MG63 (cell line): ENCODE results near the gene ELK1. TPM values are rescaled to one million over a fixed set of nuclear protein-coding genes. Genes with fewer than 3 reads are reported as not detected.
"Not testable (repeated sequence)": the region's sequence is repeated elsewhere in the genome, so short reads cannot be mapped to it uniquely, and the experiment has no call there.

Source experiments
- DNase-seq: peaks from one replicate; pipeline ENCODE4 v3.0.0-alpha.2; 2020
- H3K27me3 ChIP-seq: fragments of 250-450 bp; sonication (Bioruptor Pico); 2 replicates; pipeline ENCODE4 v1.5.1; 2020; ENCODE audit warnings: mild to moderate bottlenecking, moderate library complexity
- H3K36me3 ChIP-seq: fragments of 250-450 bp; sonication (Bioruptor Pico); 2 replicates; pipeline ENCODE4 v1.5.1; 2020; ENCODE audit warnings: mild to moderate bottlenecking, moderate library complexity
- H3K4me3 ChIP-seq: fragments of 250-450 bp; sonication (Bioruptor Pico); 2 replicates; pipeline ENCODE4 v1.5.1; 2020; ENCODE audit warnings: mild to moderate bottlenecking, moderate library complexity
- H3K9me3 ChIP-seq: fragments of 250-450 bp; sonication (Bioruptor Pico); 2 replicates; pipeline ENCODE4 v1.5.1; 2020; ENCODE audit warnings: mild to moderate bottlenecking, moderate library complexity
- total RNA-seq: library from RNA; depleted of rRNA; stranded (reverse); fragments of >200 nt; shearing (Covaris generic); gene quantifications from 2 replicates; pipeline ENCODE4 v1.2.3, GENCODE V29; 2014; ENCODE audit warnings: low replicate concordance

The ELK1 gene
- total RNA-seq, 1 experiment from 2014 or later: 39.4 TPM

- no peak overlapping the region for H3K4me3 ChIP-seq
- DNase-seq: no peak
- H3K27me3 ChIP-seq: no peaks in the 10 kb centered on the region
- no peaks in the 10 kb centered on the region for H3K36me3 ChIP-seq
- no peaks in the 10 kb centered on the region for H3K9me3 ChIP-seq
These were observed 21.4 kb downstream of the ELK1 start for GRCh38 chrX:47628982-47629381.

DNA sequence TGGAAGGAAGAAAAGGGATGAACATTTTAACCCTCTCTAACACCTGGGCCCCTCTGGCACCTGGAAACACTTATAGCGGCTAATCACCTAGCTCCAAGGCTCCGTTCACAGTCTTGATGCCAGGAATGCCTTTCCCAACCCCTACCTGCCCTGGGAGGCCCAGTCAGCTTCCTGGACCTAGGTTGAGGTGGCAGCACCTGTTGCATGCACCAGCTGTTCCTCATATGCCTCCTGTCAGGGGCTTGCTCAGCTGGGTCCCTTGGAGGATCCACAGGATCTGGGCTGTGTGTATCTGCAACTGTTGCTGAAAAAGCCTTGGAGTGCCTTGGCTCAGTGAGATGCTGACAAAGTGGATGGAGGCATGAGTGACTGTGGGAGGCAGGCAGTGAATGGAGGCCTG lies 25.0 kb downstream of the ELK1 start:
- no peak for DNase-seq
- H3K27me3 ChIP-seq: no peaks in the 10 kb centered on the region
- H3K9me3 ChIP-seq: no peaks in the 10 kb centered on the region
- no peaks in the 10 kb centered on the region for H3K36me3 ChIP-seq
- H3K4me3 ChIP-seq: no peak overlapping the region

GRCh38 chrX:47623540-47624027 lies 26.8 kb downstream of the ELK1 start:
- no peaks in the 10 kb centered on the region for H3K36me3 ChIP-seq
- H3K27me3 ChIP-seq: no peaks in the 10 kb centered on the region
- no peak overlapping the region for H3K4me3 ChIP-seq
- DNase-seq: peak; percentile 40
- no peaks in the 10 kb centered on the region for H3K9me3 ChIP-seq

GRCh38 chrX:47621851-47622250 lies 28.5 kb downstream of the ELK1 start:
- H3K9me3 ChIP-seq: no peaks in the 10 kb centered on the region
- H3K27me3 ChIP-seq: no peaks in the 10 kb centered on the region
- H3K4me3 ChIP-seq: no peak overlapping the region
- no peak for DNase-seq
- no peaks in the 10 kb centered on the region for H3K36me3 ChIP-seq

GRCh38 chrX:47620303-47620685 lies 30.1 kb downstream of the ELK1 start:
- Histone ChIP-seq H3K36me3 (no peaks in the 10 kb centered on the region), H3K27me3 (no peaks in the 10 kb centered on the region), H3K4me3 (no peak overlapping the region), H3K9me3 (no peaks in the 10 kb centered on the region)
- DNase-seq: no peak

GRCh38 chrX:47619486-47620302 lies 30.7 kb downstream of the ELK1 start, which contains the start of gene SYN1:
TSS of gene SYN1 (minus strand) at chrX:47619857. CDS start at chrX:47619728, 129 bp downstream.
- peak; percentile 72 for DNase-seq
- Histone ChIP-seq H3K27me3 (no peaks in the 10 kb centered on the region), H3K4me3 (peak within 1 kb of the TSS; percentile 18; the same call in 1 of the 2 replicates), H3K9me3 (no peaks in the 10 kb centered on the region), H3K36me3 (no peaks in the 10 kb centered on the region)

DNA sequence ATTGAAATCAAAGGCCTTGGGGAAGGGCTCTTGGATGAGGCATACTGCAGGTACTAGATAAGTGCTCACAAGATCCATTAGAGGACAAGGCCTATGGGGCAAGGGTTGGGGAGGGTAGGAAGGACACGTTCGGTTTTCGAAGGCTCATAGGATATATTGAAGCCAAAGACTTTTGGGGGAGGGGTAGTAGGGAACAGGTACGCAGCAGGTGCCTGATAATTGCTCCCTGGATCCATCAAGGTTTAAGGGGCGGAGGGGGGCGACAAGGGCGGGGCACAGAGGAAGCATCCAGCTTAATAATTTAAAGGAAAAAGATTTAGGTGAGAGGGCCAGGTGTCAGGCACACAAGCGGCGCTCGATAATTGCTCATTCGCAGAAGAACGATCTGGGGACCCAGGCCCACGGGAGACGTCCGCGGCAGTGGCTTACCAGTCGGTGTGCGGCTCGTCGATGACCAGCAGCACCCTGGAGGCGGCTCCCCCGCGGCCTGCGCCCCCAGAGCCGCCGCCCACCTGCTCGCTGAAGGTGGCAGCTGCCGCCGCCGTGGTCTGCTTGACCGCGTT lies 31.4 kb downstream of the ELK1 start:
- H3K4me3 ChIP-seq: no peak overlapping the region
- H3K36me3 ChIP-seq: no peaks in the 10 kb centered on the region
- H3K9me3 ChIP-seq: no peaks in the 10 kb centered on the region
- DNase-seq: no peak
- no peaks in the 10 kb centered on the region for H3K27me3 ChIP-seq

GRCh38 chrX:47614618-47615017 lies 35.7 kb downstream of the ELK1 start:
- H3K27me3 ChIP-seq: no peaks in the 10 kb centered on the region
- no peak overlapping the region for H3K4me3 ChIP-seq
- DNase-seq: no peak
- H3K36me3 ChIP-seq: no peaks in the 10 kb centered on the region
- H3K9me3 ChIP-seq: no peaks in the 10 kb centered on the region

DNA sequence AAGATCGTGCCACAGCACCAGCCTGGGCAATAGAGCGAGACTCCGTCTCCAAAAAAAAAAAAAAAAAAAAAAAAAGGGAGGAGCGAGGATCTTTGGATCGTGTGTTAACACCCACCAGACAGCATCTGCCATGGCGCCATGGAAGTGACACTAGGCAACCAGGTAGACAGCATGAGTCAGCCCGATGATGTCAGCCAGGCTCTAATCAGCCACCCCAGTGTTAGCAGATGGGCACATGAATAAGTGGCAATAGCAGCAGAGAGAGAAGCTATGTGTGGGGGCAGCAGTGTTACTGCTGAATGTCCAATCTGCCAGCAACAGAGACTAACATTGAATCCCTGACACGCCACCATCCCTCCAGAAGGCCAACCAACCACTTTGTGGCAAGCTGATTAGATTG lies 37.3 kb downstream of the ELK1 start:
- no peaks in the 10 kb centered on the region for H3K27me3 ChIP-seq
- no peak overlapping the region for H3K4me3 ChIP-seq
- H3K9me3 ChIP-seq: no peaks in the 10 kb centered on the region
- no peaks in the 10 kb centered on the region for H3K36me3 ChIP-seq
- no peak for DNase-seq

DNA sequence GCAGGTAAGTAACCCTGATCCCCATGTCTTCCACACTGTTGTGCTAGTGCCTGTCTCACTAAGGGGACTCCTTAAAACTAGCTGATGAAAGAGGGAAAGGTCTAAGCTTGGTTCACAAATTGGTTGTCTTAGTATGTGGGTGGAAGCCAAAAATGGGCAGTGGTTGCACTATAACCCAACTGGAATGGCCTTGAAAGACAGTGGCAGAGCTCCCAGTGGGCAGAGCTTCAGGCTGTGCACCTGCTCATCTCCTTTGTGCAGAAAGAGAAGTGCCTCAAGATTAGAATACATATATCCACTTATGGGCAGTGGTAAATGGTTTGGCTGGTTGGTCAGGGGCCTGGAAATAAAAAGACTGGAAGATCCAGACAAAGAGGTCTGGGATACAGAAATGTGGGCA lies 37.9 kb downstream of the ELK1 start:
- Histone ChIP-seq H3K4me3 (no peak overlapping the region), H3K36me3 (no peaks in the 10 kb centered on the region), H3K9me3 (no peaks in the 10 kb centered on the region), H3K27me3 (no peaks in the 10 kb centered on the region)
- DNase-seq: no peak

- no peaks in the 10 kb centered on the region for H3K36me3 ChIP-seq
- no peaks in the 10 kb centered on the region for H3K9me3 ChIP-seq
- H3K4me3 ChIP-seq: no peak overlapping the region
- DNase-seq: no peak
- no peaks in the 10 kb centered on the region for H3K27me3 ChIP-seq
These were observed 38.4 kb downstream of the ELK1 start for GRCh38 chrX:47611926-47612325.

GRCh38 chrX:47611489-47611888 lies 38.9 kb downstream of the ELK1 start:
- H3K9me3 ChIP-seq: no peaks in the 10 kb centered on the region
- no peaks in the 10 kb centered on the region for H3K27me3 ChIP-seq
- H3K4me3 ChIP-seq: no peak overlapping the region
- DNase-seq: no peak
- H3K36me3 ChIP-seq: no peaks in the 10 kb centered on the region

DNA sequence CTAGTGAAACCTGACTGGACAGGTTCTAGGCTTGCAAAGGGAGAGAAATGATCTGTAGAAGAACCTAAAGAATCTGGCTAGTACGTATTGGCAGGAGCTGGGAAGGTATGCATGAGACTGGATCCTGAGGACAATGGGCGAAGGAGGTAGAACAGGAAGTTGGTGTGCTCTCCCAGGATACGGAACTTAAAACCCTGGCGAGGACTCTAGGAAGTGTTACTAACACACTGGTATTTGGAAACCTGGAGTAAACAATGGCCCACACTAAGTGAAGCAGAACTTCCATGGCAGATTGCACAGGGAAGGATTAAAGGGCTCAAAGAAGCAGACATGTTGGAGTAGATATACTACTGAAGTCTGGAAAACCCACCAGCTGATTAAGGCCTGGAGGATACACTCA lies 39.9 kb downstream of the ELK1 start:
- H3K36me3 ChIP-seq: no peaks in the 10 kb centered on the region
- H3K27me3 ChIP-seq: no peaks in the 10 kb centered on the region
- H3K4me3 ChIP-seq: no peak overlapping the region
- H3K9me3 ChIP-seq: no peaks in the 10 kb centered on the region
- DNase-seq: no peak

- Histone ChIP-seq H3K4me3 (no peak overlapping the region), H3K27me3 (no peaks in the 10 kb centered on the region), H3K36me3 (no peaks in the 10 kb centered on the region), H3K9me3 (no peaks in the 10 kb centered on the region)
- DNase-seq: no peak
These were observed 42.1 kb downstream of the ELK1 start for GRCh38 chrX:47608130-47608810.

DNA sequence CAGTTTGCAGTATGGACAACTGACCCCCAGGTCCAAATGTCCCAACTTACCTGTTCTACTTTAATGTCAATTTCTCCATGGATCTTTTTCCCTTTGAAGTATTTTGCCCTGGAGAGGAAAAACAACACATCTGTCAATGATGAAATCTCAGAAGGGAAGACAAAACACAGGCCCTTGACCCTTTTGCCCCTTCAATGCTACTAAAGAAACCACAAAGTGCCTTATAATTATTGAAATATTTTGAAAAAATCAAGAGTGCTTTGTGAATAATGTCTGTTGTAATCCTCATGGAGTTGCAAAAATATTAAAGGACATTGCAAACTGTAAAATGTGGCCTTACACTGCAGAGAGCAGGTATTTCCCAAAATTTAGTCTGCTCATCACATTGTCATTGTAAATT lies 43.3 kb downstream of the ELK1 start:
- no peaks in the 10 kb centered on the region for H3K27me3 ChIP-seq
- H3K9me3 ChIP-seq: no peaks in the 10 kb centered on the region
- DNase-seq: no peak
- H3K36me3 ChIP-seq: no peaks in the 10 kb centered on the region
- H3K4me3 ChIP-seq: no peak overlapping the region

DNA sequence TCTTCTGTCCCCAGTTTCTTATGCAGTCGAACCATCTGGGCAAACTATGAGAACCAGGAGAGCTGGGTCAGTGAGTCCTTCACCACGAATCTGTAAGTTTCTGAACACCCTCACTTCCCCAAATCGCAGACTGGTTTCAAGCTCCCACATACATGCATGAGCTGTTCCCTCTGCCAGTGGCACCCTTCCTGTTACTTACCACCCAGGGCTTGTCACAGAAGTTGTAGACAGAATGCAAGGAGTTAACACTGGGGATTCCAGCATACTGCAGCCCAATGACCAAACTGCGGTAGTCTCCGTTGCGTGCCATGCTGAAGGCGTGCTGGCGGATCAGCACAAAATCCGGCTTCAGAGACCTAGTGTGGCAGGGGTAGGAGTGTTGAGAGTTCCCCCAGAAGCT lies 45.3 kb downstream of the ELK1 start:
- Histone ChIP-seq H3K36me3 (no peaks in the 10 kb centered on the region), H3K4me3 (no peak overlapping the region), H3K9me3 (no peaks in the 10 kb centered on the region), H3K27me3 (no peaks in the 10 kb centered on the region)
- no peak for DNase-seq

DNA sequence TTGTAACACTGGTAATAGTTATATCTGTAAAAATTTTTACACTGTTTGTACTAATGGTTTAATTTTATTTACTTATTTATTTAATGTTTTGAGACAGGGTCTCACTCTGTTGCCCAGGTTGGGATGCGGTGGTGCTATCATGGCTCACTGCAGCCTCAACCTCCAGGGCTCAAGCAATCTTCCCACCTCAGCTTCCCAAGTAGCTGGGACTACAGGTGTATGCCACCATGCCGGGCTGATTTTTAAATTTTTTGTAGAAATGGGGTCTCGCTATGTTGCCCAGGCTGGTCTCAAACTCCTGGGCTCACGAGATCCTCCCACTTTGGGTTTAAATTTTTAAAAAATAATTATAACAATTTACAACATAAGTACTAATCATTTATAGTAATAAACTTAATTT lies 47.2 kb downstream of the ELK1 start:
- DNase-seq, H3K9me3 ChIP-seq, H3K27me3 ChIP-seq, H3K36me3 ChIP-seq, H3K4me3 ChIP-seq: not testable (repeated sequence)
